HG03378 (cell line): ENCODE data around the gene RINL.
"Not testable (repeated sequence)": the region's sequence is repeated elsewhere in the genome, so short reads cannot be mapped to it uniquely, and the experiment has no call there.

Source experiments
- ATAC-seq: cut with Tn5 transposase; IDR thresholded peaks from one replicate; pipeline ENCODE4 v1.9.1; 2021; ENCODE audit warnings: mild to moderate bottlenecking, moderate library complexity; ENCODE audit not compliant: unreplicated experiment

The RINL gene

DNA sequence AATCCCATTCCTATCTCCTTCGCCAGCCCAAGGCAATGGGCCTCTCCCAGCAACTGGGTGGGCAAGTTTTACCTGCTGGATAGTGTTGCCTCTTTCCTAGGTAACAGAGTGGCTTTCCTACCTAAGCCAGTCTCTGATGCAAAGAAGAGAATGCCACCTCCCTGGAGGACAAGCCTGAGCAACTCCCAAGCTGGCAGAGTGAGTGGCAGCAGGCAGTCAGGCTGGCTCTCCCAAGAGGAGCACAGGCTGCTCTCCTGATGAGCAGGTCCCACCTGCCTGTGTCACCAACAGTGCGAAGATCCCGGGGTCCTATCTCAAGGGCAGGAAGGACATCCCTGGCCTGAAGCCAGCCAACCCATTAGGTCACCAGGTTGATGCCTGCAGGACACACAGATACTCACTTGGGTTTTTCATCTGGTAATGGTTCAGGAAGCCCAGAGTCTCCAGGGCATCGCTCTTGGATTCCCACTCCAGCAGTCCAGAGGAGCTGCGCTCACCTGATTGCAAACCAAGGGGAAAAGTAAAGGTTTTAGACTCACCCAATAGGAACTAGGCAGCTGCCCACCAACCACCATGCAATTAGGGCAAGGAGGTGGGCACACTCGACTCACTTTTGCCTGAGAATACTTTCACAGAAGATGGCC, 41.0 kb downstream of the RINL start:
- ATAC-seq = no peak

DNA sequence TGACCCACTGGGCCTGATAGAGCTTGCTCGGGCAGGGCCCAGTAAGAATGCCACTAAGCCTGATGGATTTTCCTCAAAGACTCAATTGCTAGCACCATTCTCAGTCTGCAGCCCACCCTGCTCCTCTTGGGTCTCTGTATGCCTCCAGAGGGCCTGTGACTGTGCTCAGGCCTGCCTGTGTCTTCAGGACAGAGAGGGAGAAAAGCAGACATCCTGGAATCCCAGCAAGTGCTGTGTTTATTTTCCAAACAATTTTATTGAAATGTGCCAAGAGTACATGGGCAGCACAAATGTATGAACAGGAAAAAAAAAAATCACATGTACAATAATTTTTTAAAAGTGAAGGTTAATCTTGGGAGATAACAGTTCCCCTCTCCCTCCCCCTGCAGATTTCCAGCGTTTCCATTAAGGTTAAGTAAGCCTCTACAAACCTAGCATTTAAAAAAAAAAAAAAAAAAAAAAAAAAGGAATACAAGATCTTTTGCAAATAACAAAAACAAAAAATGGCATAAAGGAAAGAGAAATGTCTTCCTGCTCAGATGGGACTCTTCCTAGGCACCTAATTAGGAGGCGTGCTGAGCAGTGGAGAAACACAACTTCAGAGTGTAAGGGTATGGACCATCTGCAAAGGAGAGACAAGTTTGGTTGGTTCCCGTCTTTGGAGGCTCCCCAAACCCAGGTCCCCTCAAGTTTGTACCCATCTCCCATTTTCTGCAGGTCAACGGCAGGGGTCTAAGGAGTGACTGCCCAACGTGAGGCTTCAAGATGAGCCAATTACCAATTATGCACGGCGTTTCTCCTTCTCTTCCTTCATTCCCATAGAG, 41.7 kb downstream of the RINL start:
- ATAC-seq = no peak

DNA sequence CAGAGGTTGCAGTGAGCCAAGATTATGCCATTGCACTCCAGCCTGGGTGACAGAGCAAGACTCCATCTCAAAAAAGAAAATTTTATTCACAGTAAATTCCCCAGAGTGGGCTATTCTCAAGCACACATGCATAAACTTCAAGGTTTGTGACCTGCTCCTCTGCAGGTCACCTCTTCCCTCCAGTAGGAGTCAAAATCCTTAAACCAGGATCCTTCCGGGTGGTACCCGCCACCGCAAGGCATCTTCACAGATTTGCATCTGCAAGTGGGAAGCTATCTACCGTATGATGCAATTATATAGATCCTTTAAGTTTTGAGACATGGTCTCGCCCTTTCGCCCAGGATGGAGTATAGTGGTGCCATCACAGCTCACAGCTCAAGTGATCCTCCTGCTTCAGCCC, 43.5 kb downstream of the RINL start:
- ATAC-seq = no peak

DNA sequence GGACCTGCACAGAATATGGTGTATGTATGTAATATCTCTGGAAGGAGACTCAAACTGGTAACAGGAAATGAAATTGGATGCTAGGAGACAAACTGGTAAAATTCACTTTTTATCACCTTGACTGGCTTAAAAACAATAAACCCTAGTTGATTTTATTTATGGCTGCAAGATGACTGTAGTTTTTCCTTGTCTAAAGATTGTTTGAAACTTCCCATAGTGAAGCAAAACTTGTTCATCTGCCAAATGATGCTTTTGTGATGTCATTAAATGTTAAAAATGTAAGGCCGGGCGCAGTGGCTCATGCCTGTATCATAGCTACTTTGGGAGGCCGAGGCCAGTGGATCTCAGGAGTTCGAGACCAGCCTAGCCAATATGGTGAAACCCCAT, 44.0 kb downstream of the RINL start:
- no peak for ATAC-seq

DNA sequence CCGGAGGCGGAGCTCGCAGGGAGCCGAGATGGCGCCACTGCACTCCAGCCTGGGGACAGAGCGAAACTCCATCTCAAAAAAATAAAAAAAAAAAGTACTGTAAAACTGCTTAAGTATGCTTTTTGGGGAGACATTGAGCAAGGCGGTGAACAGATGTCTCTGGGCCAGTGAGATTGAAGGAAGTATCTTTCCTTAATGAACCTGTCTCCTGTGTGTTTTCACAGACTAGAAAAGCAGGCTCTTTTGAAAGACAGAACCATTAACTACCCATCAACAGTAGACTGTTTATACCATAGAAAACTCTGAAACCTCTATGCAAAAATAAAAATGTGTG, 45.0 kb downstream of the RINL start:
- ATAC-seq = no peak

DNA sequence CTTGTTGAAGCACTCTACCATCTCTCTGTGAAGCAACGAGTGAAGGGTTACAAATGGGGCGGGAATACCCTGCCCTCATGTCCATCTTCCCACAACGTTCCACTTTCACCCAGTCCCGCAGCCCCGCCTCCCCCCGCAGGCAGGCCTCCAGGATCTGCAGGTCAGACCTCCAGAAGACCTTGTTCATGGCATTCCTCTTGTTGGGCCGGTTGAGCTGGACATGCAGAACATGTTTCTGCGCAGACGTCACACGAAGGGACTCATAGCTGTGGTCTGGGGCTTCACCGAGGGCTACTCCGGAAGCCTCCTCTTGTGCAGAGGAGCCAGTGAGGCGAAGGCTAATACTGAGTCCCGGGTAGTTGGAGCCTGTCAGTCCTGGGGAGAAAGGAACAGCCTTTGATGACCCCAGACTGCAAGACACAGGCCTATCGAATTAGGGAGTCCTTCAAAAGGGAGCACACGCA, 46.9 kb downstream of the RINL start:
- ATAC-seq = peak; percentile 24

DNA sequence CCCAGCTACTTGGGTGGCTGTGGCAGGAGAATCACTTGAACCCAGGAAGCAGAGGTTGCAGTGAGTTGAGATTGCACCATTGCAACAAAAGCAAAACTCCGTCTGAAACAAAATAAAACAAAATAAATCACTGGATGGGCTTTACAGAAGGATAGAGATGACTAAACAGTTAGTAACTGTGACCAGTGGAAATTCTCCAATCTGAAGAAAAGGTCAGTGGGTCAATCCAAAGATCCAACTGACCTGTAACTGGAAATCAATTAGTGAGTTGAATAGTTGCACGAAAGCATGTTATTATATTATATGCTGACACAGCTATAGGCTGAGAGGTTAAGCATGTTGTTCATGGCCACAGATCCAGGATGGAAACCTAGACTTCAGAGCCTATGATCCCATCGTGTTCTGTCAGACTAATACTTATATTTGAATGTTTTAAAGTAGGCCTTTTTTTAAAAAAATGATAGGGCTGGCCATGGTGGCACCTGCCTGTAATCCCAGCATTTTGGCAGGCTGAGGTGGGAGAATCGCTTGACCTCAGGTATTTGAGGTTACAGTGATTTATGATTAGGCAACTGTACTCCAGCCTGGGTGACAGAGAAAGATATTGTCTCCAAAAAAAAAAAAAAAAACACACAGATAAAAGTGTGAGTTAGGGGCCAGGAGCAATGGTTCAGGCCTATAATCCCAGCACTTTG, 47.9 kb downstream of the RINL start:
- ATAC-seq = no peak

DNA sequence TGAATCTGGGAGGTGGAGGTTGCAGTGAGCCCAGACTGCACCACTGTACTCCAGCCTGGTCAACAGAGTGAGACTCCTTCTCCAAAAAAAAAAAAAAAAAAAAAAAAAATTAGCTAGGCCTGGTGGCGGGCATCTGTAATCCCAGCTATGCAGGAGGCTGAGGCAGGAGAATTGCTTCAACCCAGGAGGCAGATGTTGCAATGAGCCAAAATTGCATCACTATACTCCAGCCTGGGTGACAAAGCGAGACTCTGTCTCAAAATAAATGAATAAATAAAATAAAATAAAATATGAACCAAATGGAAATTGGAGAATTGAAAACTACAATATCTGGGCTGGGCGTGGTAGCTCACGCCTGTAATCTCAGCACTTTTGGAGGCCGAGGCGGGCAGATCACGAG, 48.9 kb downstream of the RINL start:
- not testable (repeated sequence) for ATAC-seq

DNA sequence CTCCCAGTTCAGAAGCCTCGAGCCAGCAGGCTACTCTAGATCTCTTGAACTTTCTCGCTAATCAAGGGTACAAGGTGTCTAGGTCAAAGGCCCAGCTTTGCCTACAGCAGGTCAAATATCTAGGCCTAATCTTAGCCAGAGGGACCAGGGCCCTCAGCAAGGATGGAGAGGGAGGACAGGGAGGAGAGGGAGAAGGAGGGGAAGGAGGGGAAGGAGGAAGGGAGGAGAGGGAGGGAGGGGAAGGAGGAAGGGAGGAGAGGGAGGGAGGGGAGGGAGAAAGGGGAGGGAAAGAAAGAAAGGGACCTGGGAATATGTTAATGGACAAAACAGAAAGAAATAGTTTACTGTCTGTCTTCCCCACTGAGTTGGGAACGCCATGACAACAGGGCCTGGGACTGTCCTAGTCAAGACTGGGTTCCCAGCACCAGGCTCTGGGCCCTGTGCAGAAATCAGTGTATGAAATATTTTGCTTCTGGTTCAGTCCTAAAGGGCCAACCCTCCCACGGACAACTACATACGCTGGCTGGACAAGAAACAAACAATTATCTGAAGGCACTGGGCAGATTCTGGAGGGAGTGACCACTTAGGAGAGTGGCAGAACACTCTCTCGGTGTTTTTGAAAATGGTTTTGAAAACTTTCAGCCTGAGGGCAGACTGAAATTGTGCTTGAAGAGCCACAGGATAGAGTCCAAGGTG, 51.1 kb downstream of the RINL start:
- no peak for ATAC-seq

DNA sequence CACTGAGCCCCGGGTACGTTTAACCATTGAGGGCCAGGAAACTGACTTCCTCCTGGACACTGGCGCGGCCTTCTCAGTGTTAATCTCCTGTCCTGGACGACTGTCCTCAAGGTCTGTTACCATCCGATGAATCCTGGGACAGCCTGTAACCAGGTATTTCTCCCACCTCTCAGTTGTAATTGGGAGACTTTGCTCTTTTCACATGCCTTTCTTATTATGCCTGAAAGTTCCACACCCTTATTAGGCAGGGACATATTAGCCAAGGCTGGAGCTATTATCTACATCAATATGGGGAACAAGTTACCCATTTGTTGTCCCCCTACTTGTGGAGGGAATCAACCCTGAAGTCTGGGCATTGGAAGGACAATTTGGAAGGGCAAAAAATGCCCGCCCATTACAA, 52.1 kb downstream of the RINL start:
- ATAC-seq = not testable (repeated sequence)

DNA sequence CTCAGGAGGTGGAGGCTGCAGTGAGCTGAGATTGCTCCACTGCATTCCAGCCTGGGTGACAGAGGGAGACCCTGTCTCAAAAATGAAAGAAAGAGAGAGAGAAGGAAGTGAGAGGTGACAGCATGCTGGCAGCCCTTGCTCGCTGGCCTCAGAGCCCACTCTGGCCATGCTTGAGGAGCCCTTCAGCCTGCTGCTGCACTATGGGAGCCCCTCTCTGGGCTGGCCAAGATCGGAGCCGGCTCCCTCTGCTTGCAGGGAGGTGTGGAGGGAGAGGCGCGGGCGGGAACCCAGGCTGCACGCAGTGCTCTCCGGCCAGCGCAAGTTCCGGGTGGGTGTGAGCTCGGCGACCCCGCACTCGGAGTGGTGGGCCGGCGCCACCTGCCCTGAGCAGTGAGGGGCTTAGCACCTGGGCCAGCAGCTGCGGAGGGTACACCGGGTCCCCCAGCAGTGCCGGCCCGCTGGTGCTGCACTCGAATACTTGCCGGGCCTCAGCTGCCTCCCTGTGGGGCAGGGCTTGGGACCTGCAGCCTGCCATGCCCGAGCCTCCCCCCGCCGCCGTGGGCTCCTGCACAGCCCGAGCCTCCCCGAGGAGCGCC, 56.7 kb downstream of the RINL start:
- not testable (repeated sequence) for ATAC-seq

DNA sequence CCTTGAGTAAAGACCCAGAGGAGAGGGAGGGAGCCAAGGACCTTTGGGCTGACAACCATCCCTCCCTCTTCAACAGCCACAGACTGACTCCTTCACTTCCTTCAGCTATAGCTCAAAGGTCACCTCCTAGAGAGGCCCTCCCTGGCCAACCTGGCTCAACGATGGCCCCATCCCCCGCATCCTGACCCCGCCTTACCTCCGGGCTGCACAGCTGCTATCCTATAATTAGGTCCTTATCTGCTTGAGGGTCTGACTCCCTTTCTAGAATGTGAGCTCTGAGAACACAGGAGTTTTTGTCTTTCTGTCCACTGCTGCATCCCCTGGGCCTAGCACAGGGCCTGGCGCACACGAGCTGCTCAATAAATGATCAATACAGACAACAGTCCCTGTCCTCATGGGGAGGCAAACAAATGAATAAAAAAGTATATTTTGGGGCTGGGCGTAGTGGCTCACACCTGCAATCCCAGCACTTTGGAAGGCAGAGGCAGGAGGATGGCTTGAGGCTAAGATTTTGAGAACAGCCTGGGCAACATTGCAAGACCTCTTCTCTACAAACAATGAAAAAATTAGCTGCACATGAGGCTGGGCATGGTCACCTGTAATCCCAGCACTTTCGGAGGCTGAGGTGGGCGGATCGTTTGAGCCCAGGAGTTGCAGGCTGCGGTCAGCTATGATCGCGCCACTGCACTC, 58.7 kb downstream of the RINL start:
- ATAC-seq = no peak
